Stimulated activated CD4-positive, alpha-beta T cell treated with anti-CD3 and anti-CD28 coated beads, Interleukin-12 subunit alpha, Interleukin-12 subunit beta, amount 100 ng/mL, for 48 hours (primary cell): Measurements from ENCODE around the gene SLC25A4.
"Not testable (repeated sequence)": the region's sequence is repeated elsewhere in the genome, so short reads cannot be mapped to it uniquely, and the experiment has no call there.

Experiments used
- DNase-seq, 3 donors: peaks; one replicate each; pipeline ENCODE4 v3.0.0-alpha.2; 2020; ENCODE audit warnings: low read depth in 2 of 3, low spot score in 1 of 3

Gene SLC25A4

DNA sequence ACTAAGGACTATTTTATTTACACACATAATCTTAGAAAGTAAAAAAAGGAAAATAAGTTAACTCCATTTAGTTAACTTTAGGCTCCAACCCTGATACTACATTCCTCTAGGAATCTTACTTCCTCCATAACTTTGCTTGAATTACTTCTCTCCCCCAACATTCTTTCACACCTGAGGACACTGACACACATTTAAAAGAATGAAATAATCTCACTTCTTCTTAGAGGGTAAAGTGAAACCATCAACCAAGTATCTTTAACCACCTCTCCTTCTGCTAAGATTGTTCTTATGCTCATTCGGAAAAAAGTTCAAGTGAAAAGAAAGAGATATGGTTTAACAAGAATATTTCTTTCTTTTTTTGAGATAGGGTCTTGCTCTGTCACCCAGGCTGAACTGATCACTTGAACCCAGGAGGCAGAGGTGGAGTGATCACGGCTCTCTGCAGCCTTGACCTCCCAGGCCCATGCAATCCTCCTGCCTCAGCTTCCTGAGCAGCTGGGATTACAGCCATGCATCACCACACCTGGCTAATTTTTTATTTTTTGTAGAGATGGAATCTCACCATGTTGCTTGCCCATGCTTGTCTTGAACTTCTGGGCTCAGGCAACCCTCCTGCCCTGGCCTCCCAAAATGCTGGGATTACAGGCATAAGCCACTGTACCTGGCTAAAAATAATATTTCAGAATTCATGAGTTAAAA lies 28.5 kb downstream of the SLC25A4 start:
- DNase-seq, result no peak

DNA sequence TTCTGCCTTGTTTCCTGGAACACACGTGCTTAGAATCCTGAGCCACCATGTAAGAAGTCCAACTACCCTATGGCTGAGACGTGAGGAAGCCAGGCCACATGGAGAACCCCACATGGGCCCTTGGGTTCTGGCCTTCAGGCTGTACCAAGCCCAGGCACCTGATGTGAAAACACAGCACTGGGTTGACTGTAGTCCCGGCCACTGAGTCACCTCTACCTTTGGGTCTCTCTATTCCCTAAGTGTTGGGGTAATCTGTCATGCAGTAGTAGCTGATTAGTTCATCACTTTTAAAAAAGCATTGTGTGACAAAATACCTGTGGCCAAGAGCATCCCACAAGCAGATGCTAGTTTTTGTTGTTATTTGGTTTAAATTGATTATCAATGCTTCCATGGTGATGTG lies 36.4 kb downstream of the SLC25A4 start:
- DNase-seq, result no peak

GRCh38 chr4:185182239-185182638 lies 39.2 kb downstream of the SLC25A4 start:
- no peak for DNase-seq

GRCh38 chr4:185183622-185184281 lies 40.7 kb downstream of the SLC25A4 start:
- peak; percentile 27 to 75 (median 60) for DNase-seq

GRCh38 chr4:185186769-185187168 lies 43.7 kb downstream of the SLC25A4 start:
- no peak for DNase-seq

DNA sequence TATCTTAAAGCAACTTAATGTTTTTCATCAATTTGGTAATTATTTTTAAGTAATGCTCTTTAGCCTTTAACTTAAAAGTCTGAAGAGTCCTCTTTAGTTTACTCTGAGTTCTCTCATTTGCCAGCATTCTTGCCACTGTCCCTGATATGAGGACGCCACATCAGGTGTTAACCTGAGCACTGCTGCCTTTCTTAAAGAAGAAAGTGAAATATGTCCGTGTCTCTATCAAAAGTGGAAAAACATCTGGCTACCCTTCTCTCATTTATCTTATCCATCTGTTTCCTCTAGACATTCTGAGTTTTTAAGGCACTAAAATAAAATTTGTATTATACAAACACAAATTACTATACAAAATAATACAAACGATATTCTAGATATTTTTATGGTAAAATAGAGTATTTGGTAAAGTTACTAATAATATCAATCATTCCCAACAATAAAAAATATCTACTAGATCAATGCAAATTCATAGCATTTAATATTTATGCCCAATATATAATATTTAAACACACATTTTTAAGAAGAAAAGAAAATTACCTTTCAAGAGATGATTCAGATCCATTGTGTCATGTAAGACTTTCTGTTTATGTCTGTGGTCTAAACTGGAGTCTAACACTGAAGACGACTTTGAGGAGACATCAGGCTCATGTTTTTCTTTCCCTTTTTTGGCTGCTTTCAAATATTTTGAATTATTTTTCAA lies 46.7 kb downstream of the SLC25A4 start:
- no peak for DNase-seq

- DNase-seq, result no peak
Measured at GRCh38 chr4:185190306-185190856, 47.3 kb downstream of the SLC25A4 start.

DNA sequence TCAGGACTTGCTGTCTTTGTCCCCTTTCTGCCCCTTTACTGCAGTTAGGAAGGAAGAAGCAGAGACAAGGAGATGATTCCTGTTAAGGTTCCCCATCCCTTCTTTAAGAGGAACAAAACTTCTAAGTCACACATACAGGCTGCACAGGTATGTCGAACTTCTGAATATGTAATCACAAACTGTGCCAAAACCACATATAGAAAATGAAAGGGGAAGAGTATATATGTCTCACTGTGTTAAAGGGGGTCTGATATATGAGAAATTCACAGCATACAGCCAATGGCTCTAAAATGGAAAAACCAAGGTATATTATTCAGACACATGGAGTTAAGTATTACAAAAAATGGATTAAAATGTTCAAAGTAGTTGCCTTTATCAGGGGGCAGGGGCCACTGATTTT lies 49.0 kb downstream of the SLC25A4 start:
- no peak for DNase-seq

DNA sequence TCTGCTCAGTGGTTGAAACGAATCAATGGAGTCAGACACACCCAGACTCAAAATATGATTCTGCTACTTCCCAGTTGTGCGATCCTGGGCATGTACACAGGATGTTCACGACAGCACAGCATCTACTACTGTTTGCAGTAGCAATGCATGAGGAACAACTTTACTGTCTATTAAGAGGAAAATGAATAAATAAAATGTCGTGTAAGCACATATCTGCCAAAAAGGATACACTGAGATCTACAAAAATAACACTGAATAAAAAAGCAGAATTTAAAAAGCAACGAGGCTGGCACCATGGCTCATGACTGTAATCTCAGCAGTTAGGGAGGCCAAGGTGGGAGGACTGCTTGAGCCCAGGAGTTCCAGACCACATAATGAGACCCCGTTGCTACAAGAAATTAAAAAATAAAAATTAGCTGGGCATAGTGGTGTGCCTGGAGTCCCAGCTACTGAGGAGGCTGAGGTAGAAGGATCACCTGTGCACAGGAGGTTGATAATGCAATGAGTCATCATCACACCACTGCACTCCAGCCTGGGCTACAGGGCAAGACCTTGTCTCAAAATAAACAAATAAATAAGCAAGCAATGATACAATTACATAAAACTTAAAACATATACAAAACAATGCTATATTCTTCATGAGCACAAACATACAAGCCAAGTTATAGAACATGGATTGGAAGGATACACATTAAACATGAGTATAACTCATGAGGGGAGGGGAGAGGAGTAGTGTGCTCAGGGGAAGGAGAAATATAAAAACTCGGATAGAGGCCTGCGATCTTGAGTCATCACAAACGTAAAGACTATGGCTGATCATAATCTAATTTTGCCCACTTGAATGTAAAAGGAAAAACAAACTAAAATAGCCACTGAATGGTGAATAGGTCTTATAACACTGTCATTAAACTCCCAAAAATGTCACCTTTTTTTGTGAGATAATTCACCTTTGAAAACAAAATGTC lies 52.1 kb downstream of the SLC25A4 start:
- DNase-seq, result no peak

- DNase-seq, result no peak
Measured at GRCh38 chr4:185196437-185196836, 53.4 kb downstream of the SLC25A4 start.

GRCh38 chr4:185198189-185198588 lies 55.1 kb downstream of the SLC25A4 start:
- not testable (repeated sequence) for DNase-seq
